HepG2 (cell line): ENCODE measurements around the gene SEC24B. TPM values are rescaled to one million over a fixed set of nuclear protein-coding genes. Genes with fewer than 3 reads are reported as not detected.
A peak's percentile ranks its signal among the peaks of the same experiment; 100 is the strongest.

Experiments
- AGO2 ChIP-seq: fragments of 200-400 bp; formaldehyde crosslinking; optimal IDR thresholded peaks from 2 replicates; pipeline ENCODE3; 2017; ENCODE audit warnings: mild to moderate bottlenecking, low read depth, low read length, moderate library complexity
- ARID2 ChIP-seq: sonication (generic); formaldehyde crosslinking; IDR thresholded peaks from 2 replicates; pipeline ENCODE4 v1.8.1; 2022; ENCODE audit warnings: mild to moderate bottlenecking, missing genetic modification reagents, borderline replicate concordance
- ARNT ChIP-seq: fragments of 450-650 bp; IDR thresholded peaks from 2 replicates; pipeline ENCODE4 v1.6.1; 2017
- ASH2L ChIP-seq: fragments of 300-600, 200-600 bp; sonication (generic); IDR thresholded peaks from 2 replicates; pipeline ENCODE4 v1.7.0; 2017; ENCODE audit warnings: low read depth, mild to moderate bottlenecking, moderate library complexity, mixed read lengths, low read length; ENCODE audit not compliant: insufficient read length
- ELF4 ChIP-seq: sonication (generic); formaldehyde crosslinking; IDR thresholded peaks from 2 replicates; pipeline ENCODE4 v1.5.0; 2020; ENCODE audit warnings: missing genetic modification reagents, mild to moderate bottlenecking, moderate library complexity, borderline replicate concordance
- HOXD1 ChIP-seq: sonication (generic); formaldehyde crosslinking; IDR thresholded peaks from 2 replicates; pipeline ENCODE4 v1.5.0; 2020; ENCODE audit warnings: missing genetic modification reagents
- JDP2 ChIP-seq: sonication (generic); formaldehyde crosslinking; IDR thresholded peaks from 2 replicates; pipeline ENCODE4 v1.8.1; 2022; ENCODE audit warnings: missing genetic modification reagents, borderline replicate concordance
- KDM4B ChIP-seq: sonication (generic); formaldehyde crosslinking; IDR thresholded peaks from 2 replicates; pipeline ENCODE4 v1.4.0; 2020; ENCODE audit warnings: missing genetic modification reagents
- KLF6 ChIP-seq: IDR thresholded peaks from 2 replicates; pipeline ENCODE4 v1.8.0; 2016; ENCODE audit warnings: missing biosample characterization, missing genetic modification reagents
- MED8 ChIP-seq: sonication (generic); formaldehyde crosslinking; IDR thresholded peaks from 2 replicates; pipeline ENCODE4 v1.8.1; 2023; ENCODE audit warnings: mild to moderate bottlenecking, missing genetic modification reagents; ENCODE audit not compliant: insufficient replicate concordance
- NR2F2 ChIP-seq: IDR thresholded peaks from 2 replicates; pipeline ENCODE4 v1.6.1; 2012; ENCODE audit warnings: low read depth, inconsistent platforms, borderline replicate concordance
- RBFOX2 ChIP-seq: fragments of 200-400 bp; formaldehyde crosslinking; IDR thresholded peaks from 2 replicates; pipeline ENCODE4 v1.6.1; 2017; ENCODE audit warnings: low read depth, mild to moderate bottlenecking, low read length
- SMARCC2 ChIP-seq: fragments of 450-650 bp; IDR thresholded peaks from 2 replicates; pipeline ENCODE4 v1.6.1; 2017; ENCODE audit warnings: antibody characterized with exemption, mild to moderate bottlenecking
- SMYD3 ChIP-seq: sonication (generic); formaldehyde crosslinking; IDR thresholded peaks from 2 replicates; pipeline ENCODE4 v1.8.1; 2023; ENCODE audit warnings: mild to moderate bottlenecking, missing genetic modification reagents
- TOE1 ChIP-seq: sonication (generic); formaldehyde crosslinking; IDR thresholded peaks from 2 replicates; pipeline ENCODE4 v1.4.0; 2020; ENCODE audit warnings: mild to moderate bottlenecking, missing genetic modification reagents
- U2AF1 ChIP-seq: fragments of 200-400 bp; formaldehyde crosslinking; optimal IDR thresholded peaks from 2 replicates; pipeline ENCODE3; 2017; ENCODE audit warnings: mild to moderate bottlenecking, low read depth, low read length
- ZMAT3 ChIP-seq: sonication (generic); formaldehyde crosslinking; conservative IDR thresholded peaks from 2 replicates; pipeline ENCODE4 v1.7.0; 2021; ENCODE audit warnings: missing genetic modification reagents
- ZNF251 ChIP-seq: sonication (generic); formaldehyde crosslinking; IDR thresholded peaks from 2 replicates; pipeline ENCODE4 v1.9.0; 2021; ENCODE audit warnings: mild to moderate bottlenecking, missing genetic modification reagents
- ZNF343 ChIP-seq: sonication (generic); formaldehyde crosslinking; IDR thresholded peaks from 2 replicates; pipeline ENCODE4 v1.4.0; 2020; ENCODE audit warnings: mild to moderate bottlenecking, missing genetic modification reagents
- ZNF354B ChIP-seq: sonication (generic); formaldehyde crosslinking; IDR thresholded peaks from 2 replicates; pipeline ENCODE4 v1.8.0; 2022; ENCODE audit warnings: mild to moderate bottlenecking, missing genetic modification reagents
- ZNF383 ChIP-seq: sonication (generic); formaldehyde crosslinking; IDR thresholded peaks from 2 replicates; pipeline ENCODE4 v1.4.0; 2020; ENCODE audit warnings: missing genetic modification reagents, mild to moderate bottlenecking, borderline replicate concordance
- ZNF615 ChIP-seq: sonication (generic); formaldehyde crosslinking; IDR thresholded peaks from 2 replicates; pipeline ENCODE4 v1.5.0; 2020; ENCODE audit warnings: mild to moderate bottlenecking, missing genetic modification reagents, borderline replicate concordance
- ZNF841 ChIP-seq: sonication (generic); formaldehyde crosslinking; IDR thresholded peaks from 2 replicates; pipeline ENCODE4 v1.8.1; 2023; ENCODE audit warnings: missing genetic modification reagents, borderline replicate concordance
- ZNF879 ChIP-seq: sonication (generic); formaldehyde crosslinking; IDR thresholded peaks from 2 replicates; pipeline ENCODE4 v1.8.1; 2023; ENCODE audit warnings: missing genetic modification reagents
- polyA plus RNA-seq, 8 experiments: library from polyadenylated mRNA; depleted of rRNA in 3 of 8; stranded (reverse) in 7 of 8; unstranded in 1 of 8; fragments of >200 nt; fragmentation: Illumina TruSeq in 4 of 8; extraction: Trizol in 4 of 8; gene quantifications; 2 replicates each; pipeline versions ENCODE4 v1.2.1 to v1.2.3, GENCODE V29; 2011 to 2016; ENCODE audit warnings: low read depth in 4 of 8, missing spikeins in 1 of 8, mixed read lengths in 1 of 8; ENCODE audit not compliant: insufficient read depth in 1 of 8
- total RNA-seq, 5 experiments: library from RNA; depleted of rRNA; stranded (reverse); fragments of >200 nt; fragmentation: Illumina TruSeq; extraction: Trizol; gene quantifications; 2 replicates each; pipeline ENCODE4 v1.2.3, GENCODE V29; 2016; ENCODE audit warnings: low read depth in 1 of 5
- TF ChIP-seq, protein P1 (sequence below), 2 experiments: sonication (generic) in 1 of 2; formaldehyde crosslinking in 1 of 2; IDR thresholded peaks; 2 replicates each; pipeline versions ENCODE4 v1.4.0 to v1.6.1; 2016 to 2020; ENCODE audit warnings: borderline replicate concordance in 1 of 2, low read depth in 1 of 2, mild to moderate bottlenecking in 1 of 2, missing genetic modification reagents in 1 of 2
- TF ChIP-seq, protein P2 (sequence below): IDR thresholded peaks from 2 replicates; pipeline ENCODE4 v1.6.1; 2012; ENCODE audit warnings: inconsistent platforms
- TF ChIP-seq, protein P3 (sequence below): sonication (generic); formaldehyde crosslinking; IDR thresholded peaks from 2 replicates; pipeline ENCODE4 v1.4.0; 2020; ENCODE audit warnings: low read depth, mild to moderate bottlenecking, missing genetic modification reagents

SEC24B gene
- total and polyA plus RNA-seq, 2 of the 13 experiments (the other 11 are each of a cell fraction or from before 2014, with no cell fraction given), result 14.6 to 39.0 TPM

DNA sequence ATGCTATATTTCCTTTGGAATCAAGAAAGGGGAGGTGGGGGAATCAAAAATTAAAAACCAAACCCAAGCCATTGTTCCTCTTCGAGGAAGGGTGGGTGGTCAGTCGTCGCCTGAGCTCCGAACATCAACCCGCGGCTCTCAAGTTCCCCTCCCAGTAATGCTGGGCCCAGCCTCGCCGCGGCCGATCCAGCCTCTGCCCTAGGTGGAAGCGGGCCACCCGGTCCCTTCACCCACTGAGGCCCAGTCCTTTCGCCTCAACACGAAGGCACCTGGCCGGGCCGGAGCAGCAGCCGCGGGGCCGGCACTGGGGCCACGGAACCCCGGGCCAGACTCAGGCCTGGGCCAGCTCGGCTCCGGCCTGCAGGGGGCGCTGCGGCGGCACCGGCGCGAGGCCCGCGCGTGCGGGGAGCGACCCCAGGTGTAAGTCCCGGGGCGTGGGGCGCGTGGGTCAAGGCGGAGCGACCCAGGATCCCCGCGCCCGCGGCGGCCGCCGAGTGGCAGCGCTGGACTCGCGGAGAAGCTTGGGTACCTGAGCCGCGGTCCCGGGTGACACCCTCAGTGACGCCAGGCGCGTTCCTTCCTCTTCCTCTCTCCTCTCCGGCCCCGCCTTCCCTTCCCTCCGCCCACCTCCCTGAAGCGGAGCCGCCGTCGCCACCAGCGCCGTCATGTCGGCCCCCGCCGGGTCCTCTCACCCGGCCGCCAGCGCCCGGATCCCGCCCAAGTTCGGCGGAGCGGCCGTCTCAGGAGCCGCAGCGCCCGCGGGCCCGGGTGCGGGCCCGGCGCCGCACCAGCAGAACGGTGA lies at the start of gene SEC24B (continued):
- TF ChIP-seq ZNF383 (CRISPR knock-in tag) (no peak), ZNF879 (CRISPR knock-in tag) (no peak), ARNT (no peak), KLF6 (CRISPR knock-in tag) (peak; percentile 64; the same call in 1 of the 2 replicates), ZNF841 (CRISPR knock-in tag) (no peak), TOE1 (CRISPR knock-in tag) (no peak), ARID2 (CRISPR knock-in tag) (no peak), U2AF1 (no peak), RBFOX2 (peak; percentile 89), SMYD3 (CRISPR knock-in tag) (no peak), JDP2 (CRISPR knock-in tag) (no peak), KDM4B (CRISPR knock-in tag) (0 out of 2 replicates have a peak, but pooled peaks have one; percentile 17), ZNF343 (CRISPR knock-in tag) (no peak), MED8 (CRISPR knock-in tag) (no peak), NR2F2 (no peak; the same call in 1 of the 2 replicates), ZMAT3 (no peak), HOXD1 (CRISPR knock-in tag) (no peak), SMARCC2 (no peak), AGO2 (peak; percentile 59), ASH2L (peak; percentile 87), ZNF354B (CRISPR knock-in tag) (no peak), ZNF251 (CRISPR knock-in tag) (no peak), ELF4 (CRISPR knock-in tag) (no peak), ZNF615 (CRISPR knock-in tag) (no peak)
- TF ChIP-seq, protein P1, sequence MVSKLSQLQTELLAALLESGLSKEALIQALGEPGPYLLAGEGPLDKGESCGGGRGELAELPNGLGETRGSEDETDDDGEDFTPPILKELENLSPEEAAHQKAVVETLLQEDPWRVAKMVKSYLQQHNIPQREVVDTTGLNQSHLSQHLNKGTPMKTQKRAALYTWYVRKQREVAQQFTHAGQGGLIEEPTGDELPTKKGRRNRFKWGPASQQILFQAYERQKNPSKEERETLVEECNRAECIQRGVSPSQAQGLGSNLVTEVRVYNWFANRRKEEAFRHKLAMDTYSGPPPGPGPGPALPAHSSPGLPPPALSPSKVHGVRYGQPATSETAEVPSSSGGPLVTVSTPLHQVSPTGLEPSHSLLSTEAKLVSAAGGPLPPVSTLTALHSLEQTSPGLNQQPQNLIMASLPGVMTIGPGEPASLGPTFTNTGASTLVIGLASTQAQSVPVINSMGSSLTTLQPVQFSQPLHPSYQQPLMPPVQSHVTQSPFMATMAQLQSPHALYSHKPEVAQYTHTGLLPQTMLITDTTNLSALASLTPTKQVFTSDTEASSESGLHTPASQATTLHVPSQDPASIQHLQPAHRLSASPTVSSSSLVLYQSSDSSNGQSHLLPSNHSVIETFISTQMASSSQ (IDR thresholded peaks at IDR 0.05; ENCODE audit: low read depth), result no peak
- TF ChIP-seq, protein P1 (CRISPR knock-in tag; IDR thresholded peaks at IDR 0.05; ENCODE audit: borderline replicate concordance), result no peak; the same call in 1 of the 2 replicates
- TF ChIP-seq, protein P2, sequence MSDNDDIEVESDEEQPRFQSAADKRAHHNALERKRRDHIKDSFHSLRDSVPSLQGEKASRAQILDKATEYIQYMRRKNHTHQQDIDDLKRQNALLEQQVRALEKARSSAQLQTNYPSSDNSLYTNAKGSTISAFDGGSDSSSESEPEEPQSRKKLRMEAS, result peak; percentile 86
- TF ChIP-seq, protein P3, sequence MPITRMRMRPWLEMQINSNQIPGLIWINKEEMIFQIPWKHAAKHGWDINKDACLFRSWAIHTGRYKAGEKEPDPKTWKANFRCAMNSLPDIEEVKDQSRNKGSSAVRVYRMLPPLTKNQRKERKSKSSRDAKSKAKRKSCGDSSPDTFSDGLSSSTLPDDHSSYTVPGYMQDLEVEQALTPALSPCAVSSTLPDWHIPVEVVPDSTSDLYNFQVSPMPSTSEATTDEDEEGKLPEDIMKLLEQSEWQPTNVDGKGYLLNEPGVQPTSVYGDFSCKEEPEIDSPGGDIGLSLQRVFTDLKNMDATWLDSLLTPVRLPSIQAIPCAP (CRISPR knock-in tag), result no peak
